GM18909 (cell line): ENCODE measurements around the gene STAT5B.
A peak's percentile ranks its signal among the peaks of the same experiment; 100 is the strongest.
"Not testable (repeated sequence)": the region's sequence is repeated elsewhere in the genome, so short reads cannot be mapped to it uniquely, and the experiment has no call there.

Experiments
- ATAC-seq: cut with Tn5 transposase; IDR thresholded peaks from one replicate; pipeline ENCODE4 v1.9.1; 2021; ENCODE audit warnings: mild to moderate bottlenecking; ENCODE audit not compliant: unreplicated experiment, poor library complexity

STAT5B gene

DNA sequence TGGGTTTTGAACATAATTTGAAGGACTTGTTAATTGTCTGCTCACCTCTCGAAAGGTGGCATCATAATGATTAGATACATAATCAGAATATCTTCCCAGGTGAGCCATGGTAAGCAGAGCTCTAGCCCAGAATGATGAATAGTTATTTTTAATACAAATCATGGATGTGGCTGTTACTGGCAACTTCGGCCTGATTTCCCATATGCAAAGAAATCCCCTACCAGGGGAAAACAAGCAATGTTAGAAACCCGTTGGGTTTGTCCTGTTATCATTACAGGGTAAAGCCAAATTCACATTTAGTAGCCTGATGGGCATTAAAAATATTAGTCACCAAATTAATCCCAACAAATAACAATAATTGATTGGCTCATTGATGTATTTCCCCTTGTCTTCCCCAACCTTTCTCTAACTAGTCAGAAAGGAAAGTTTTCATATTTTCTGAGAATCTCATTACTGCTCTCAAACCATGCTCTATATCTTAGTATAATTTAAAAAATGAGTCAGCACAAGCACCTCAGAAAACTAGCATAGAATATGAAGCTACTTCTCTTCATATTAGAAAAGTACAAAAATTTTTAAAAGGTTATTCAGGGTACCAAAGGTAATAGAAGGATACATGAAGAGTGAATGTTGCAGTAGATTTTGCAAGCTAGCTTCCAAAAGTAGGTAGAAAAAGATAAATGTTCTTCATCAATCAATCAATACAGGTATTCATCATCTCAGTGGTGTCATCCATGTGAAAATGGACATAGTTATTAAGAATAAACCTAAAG, 5.0 kb downstream of the STAT5B start:
- no peak for ATAC-seq

DNA sequence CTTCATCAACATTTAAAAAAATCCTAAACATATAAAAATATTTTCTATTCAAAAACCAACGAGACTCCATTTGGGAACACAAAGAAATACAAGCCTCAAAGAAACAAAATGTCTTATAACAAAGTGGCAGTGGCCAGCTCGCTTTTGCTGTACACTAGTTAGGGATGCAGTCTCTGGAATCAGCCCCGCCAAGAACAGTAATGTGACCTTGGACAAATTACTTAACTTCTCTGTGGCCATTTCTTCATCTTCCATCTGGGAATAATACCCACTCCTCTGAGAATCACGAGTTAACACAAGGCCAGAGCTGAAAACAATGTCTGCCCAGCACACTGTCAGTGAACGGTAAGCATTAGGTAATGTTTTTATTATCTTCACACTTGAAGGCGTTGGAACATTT, 5.6 kb downstream of the STAT5B start:
- ATAC-seq, result no peak

DNA sequence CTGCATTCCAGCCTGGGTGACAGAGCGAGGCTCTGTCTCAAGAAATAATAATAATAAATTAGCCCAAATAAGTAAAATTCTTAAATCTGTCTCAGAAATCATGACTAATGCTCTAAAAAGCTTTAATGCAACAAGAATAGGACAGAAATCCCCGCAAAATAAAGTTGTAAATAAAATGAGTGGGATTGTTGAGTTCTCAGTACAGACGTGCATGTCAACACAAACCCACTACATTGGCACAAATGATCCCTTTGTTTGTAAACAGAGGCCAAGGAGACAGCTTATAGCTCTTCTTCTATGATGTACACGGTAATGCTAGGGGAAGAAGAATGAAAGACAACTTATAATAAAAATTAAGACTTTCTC, 6.0 kb downstream of the STAT5B start:
- ATAC-seq, result no peak

DNA sequence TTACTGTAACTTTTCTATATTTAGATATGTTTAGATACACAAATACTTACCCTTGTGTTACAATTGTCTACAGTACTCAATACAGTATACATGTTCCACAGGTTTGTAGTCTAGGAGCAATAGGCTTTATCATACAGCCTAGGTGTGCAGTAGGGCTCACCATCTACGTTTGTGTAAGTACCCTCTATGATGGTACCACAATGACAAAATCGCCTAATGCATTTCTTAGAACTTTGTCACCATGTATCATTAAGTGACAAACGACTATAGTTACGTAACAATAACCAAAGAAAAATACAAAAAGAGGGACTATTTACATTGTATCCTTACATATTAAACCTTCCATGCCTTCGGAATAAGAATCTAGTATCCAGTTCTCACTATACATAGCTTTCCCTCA, 8.0 kb downstream of the STAT5B start:
- ATAC-seq, result no peak

GRCh38 chr17:42266918-42267766, 9.0 kb downstream of the STAT5B start:
- no peak for ATAC-seq

GRCh38 chr17:42266462-42266861, 9.7 kb downstream of the STAT5B start:
- no peak for ATAC-seq

DNA sequence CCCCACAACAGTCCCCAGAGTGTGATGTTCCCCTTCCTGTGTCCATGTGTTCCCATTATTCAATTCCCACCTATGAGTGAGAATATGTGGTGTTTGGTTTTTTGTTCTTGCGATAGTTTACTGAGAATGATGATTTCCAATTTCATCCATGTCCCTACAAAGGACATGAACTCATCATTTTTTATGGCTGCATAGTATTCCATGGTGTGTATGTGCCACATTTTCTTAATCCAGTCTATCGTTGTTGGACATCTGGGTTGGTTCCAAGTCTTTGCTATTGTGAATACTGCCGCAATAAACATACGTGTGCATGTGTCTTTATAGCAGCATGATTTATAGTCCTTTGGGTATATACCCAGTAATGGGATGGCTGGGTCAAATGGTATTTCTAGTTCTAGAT, 11.8 kb downstream of the STAT5B start:
- ATAC-seq, result not testable (repeated sequence)

GRCh38 chr17:42260318-42260717, 15.9 kb downstream of the STAT5B start:
- ATAC-seq, result no peak

DNA sequence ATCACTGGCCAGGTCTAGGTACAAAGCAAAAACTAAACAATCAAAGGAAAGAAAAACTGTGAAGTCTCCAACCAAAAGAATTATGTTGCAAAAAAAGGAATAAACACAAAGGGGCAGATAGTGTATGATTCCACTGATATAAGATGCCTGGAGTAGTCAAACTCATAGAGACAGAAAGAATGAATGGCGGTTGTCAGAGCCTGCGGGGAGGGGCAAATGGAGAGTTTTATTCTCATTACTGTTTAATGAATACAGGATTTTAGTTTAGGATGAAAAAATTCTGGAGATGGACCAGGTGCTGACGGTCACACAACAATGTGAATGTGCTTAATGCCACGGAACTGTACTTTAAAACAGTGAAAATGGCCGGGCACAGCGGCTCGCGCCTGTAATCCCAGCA, 20.7 kb downstream of the STAT5B start:
- no peak for ATAC-seq

DNA sequence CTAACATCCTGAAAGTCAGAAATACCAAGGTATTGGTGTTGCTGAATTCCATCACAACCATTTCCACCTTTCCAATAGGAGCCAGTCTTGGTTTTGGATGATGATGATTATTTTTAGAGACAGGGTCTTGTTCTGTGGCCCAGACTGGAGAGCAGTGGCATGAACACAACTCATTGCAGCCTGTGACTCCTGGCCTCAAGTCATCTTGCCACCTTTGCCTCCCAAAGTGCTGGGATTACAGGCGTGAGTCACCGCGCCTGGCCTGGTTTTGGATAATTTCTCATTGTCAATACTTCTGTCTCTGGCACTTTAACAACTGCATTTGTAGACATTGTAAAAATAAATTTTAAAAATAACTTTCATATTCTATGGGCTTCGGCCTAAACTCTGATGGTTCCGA, 22.6 kb downstream of the STAT5B start:
- no peak for ATAC-seq

DNA sequence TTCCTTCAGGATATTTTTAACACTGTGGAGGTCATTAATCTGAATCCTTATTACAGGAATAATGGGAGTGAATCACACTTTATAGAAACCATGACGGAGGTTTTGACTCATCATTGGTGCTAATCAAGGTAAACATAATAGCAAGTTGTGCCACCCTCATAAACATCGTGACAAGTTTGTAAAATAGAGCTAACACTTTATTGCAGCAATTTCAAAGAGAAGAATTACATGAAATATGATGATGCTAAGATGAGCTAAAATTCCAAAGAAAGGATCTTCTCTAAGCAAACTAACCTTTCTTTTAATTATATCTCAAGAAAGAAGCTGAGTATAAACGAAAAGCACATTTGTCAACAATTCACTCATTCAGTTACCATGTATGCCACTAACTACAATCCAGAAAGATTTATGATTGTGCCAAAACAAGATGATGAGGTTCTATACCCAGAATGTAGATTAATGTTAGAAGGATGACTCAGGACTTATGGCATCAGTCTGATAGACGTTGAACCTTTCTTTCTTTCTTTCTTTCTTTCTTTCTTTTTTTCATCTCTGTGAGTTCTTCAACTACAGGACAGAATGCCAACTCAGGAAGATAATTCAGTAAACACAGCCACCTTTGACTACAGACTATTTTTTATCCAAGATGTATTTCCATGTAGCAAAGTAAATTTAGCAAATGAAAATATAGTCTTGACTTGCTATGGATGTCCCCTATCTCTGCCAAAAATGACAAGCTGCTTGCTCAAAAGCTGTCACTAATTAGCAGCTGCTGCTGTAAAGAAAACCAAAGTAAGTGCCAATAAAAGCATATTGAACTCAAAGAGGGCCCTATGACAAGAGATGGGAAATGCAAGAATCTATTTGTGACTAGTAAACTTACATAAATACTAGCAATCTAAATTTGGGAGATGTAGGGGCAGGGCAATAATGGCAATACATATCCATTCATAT, 23.3 kb downstream of the STAT5B start:
- ATAC-seq, result no peak

- ATAC-seq, result no peak
Measured at GRCh38 chr17:42251115-42251514, 25.1 kb downstream of the STAT5B start.

DNA sequence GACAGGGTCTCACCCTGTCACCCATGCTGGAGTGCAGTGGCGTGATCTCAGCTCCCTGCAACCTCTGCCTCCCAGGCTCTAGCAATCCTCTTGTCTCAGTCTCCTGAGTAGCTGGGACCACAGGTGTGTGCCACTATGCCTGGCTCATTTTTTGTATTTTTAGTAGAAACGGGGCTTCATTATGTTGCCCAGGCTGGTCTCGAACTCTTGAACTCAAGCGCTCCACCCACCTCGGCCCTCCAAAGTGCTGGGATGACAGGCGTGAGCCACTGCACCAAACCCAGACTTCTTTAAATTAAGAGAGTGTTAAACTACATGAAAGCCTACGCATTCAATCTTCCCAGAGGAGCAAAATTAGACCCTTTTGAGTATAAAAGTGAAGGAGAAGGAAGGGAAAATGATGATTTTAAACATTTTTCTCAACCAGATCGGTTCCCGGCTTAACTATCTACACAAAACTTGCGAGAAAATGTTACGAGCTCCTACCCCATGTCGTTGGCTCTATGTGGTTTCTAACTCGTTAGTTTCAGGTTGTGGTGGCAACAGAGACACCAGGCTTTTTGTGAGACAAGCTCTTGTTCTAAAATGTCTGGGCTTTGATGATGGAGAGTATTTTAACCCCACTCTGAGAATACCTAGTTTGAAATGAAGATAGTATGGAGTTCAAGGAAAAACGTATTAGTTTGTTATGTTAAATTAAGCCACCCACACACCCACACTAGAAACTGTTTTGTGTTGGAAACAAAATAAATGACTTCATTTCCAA, 26.3 kb downstream of the STAT5B start:
- ATAC-seq, result no peak

GRCh38 chr17:42248351-42249179, 27.6 kb downstream of the STAT5B start:
- ATAC-seq, result peak; percentile 77

GRCh38 chr17:42247734-42248133, 28.5 kb downstream of the STAT5B start:
- no peak for ATAC-seq

DNA sequence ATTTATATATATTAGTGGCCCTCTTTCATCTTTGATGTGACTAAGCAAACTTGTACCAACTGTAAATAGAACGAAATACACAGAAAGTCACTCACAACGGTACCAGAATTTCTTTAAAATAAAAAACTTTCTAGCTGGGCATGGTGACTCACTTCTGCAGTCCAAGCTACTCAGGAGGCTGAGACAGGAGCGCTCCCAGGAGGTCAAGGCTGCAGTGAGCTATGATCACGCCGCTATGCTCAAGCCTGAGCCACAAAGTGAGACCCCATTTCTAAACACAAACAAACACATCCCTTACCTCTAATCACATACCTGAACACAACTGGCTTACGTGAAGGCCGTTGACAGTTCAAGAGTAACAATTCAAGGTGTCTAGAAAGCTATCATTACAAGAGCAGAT, 29.7 kb downstream of the STAT5B start:
- ATAC-seq, result no peak

- ATAC-seq, result not testable (repeated sequence)
Measured at GRCh38 chr17:42245183-42245582, 31.0 kb downstream of the STAT5B start.

- ATAC-seq, result not testable (repeated sequence)
Measured at GRCh38 chr17:42244116-42244515, 32.1 kb downstream of the STAT5B start.

GRCh38 chr17:42243493-42243982, 32.7 kb downstream of the STAT5B start:
- no peak for ATAC-seq
